MM.1S (cell line): ENCODE measurements around the gene CNKSR3.

Experiments used
- EZH2 ChIP-seq: fragments of 300-600 bp; sonication (generic); optimal IDR thresholded peaks from 2 replicates; pipeline ENCODE3; 2017; ENCODE audit warnings: low read depth, mild to moderate bottlenecking, antibody characterized with exemption, low read length, mixed read lengths
- EZH2phosphoT487 ChIP-seq: fragments of 300-600 bp; sonication (generic); IDR thresholded peaks from 2 replicates; pipeline ENCODE4 v1.6.1; 2018; ENCODE audit warnings: antibody characterized with exemption, low read length
- TF ChIP-seq, protein P1 (sequence below): fragments of 300-600 bp; sonication (generic); IDR thresholded peaks from 2 replicates; pipeline ENCODE4 v1.5.1; 2016; ENCODE audit warnings: antibody characterized with exemption, low read length, mixed read lengths

DNA sequence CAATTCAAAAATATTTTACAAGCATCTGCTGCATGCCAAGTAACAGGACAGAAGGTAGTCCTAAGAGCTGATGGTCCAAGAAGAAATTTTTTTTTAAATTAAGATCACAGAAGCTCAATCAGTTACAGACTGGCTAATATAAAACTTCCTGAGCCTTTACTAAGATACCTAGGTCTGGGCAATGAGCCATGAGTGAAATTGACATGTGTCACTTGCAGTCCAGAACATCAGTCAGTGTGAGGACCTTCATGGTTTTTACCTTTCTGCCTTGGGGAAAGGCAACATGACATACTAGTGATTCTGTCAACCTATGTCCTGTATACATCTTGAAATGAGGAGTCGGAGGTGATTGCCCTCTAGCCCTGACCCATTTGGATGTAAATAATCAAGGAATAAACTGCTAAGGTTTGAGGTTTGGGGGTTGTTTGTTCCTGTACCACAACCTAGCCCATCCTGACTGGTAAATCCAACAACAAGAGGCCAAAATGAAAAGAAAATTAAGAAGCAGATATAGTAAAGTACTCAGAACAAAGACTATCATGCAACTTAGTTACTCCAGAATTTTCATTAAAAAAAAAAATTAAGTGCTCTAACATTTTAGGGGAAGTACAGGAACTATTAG lies 70.0 kb downstream of the CNKSR3 start:
- TF ChIP-seq, protein P1, sequence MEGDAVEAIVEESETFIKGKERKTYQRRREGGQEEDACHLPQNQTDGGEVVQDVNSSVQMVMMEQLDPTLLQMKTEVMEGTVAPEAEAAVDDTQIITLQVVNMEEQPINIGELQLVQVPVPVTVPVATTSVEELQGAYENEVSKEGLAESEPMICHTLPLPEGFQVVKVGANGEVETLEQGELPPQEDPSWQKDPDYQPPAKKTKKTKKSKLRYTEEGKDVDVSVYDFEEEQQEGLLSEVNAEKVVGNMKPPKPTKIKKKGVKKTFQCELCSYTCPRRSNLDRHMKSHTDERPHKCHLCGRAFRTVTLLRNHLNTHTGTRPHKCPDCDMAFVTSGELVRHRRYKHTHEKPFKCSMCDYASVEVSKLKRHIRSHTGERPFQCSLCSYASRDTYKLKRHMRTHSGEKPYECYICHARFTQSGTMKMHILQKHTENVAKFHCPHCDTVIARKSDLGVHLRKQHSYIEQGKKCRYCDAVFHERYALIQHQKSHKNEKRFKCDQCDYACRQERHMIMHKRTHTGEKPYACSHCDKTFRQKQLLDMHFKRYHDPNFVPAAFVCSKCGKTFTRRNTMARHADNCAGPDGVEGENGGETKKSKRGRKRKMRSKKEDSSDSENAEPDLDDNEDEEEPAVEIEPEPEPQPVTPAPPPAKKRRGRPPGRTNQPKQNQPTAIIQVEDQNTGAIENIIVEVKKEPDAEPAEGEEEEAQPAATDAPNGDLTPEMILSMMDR, result no peak
- TF ChIP-seq EZH2phosphoT487 (no peak), EZH2 (no peak)
